Thyroid gland (tissue), 4 donors: ENCODE measurements around the gene CCDC148. TPM values are rescaled to one million over a fixed set of nuclear protein-coding genes. Genes with fewer than 3 reads are reported as not detected.

ENCODE experiments used
- DNase-seq, 2 donors: peaks; one replicate each; pipeline ENCODE4 v3.0.0-alpha.2; 2019
- H3K27ac ChIP-seq, 3 donors: fragments of 200-600 bp; sonication (generic); 1 replicate in 2 of 3; 2 replicates in 1 of 3; pipeline ENCODE4 v1.5.1; 2016 to 2019; ENCODE audit warnings: mild to moderate bottlenecking in 1 of 3, moderate library complexity in 1 of 3
- H3K27me3 ChIP-seq: fragments of 200-600 bp; sonication (generic); one replicate; pipeline ENCODE4 v1.5.1; 2019
- H3K36me3 ChIP-seq, 2 donors: fragments of 200-600 bp; sonication (generic); one replicate each; pipeline ENCODE4 v1.5.1; 2016 to 2019
- H3K4me1 ChIP-seq, 2 donors: fragments of 200-600 bp; sonication (generic); one replicate each; pipeline ENCODE4 v1.5.1; 2017 to 2019
- H3K4me3 ChIP-seq, 3 donors: fragments of 200-600 bp; sonication (generic); replicated peaks in 1 of 3; 1 replicate in 2 of 3; 2 replicates in 1 of 3; pipeline ENCODE4 v1.5.1; 2016; ENCODE audit warnings: mild to moderate bottlenecking in 1 of 3
- H3K9me3 ChIP-seq: fragments of 200-600 bp; sonication (generic); one replicate; pipeline ENCODE4 v1.5.1; 2017
- POLR2A ChIP-seq, 2 donors: fragments of 450-650 bp; IDR thresholded peaks; one replicate each; pipeline ENCODE4 v1.6.1; 2017; ENCODE audit warnings: antibody characterized with exemption in 2 of 2, mild to moderate bottlenecking in 2 of 2, moderate library complexity in 1 of 2
- WGBS, 2 donors: methylation state at CpG; one replicate each; pipeline ENCODE4 v1.1.5; 2017; 5-methylcytosine and 5-hydroxymethylcytosine counted together
- intact Hi-C: fragments of 100-400 bp; cut with DNase I; formaldehyde crosslinking; loops from one replicate; pipeline ENCODE4 v1.15.1; 2023
- total RNA-seq, 4 donors: library from RNA; depleted of rRNA; stranded (reverse); fragments of >200 nt; gene quantifications; one replicate each; pipeline ENCODE4 v1.2.3, GENCODE V29; 2016
- TF ChIP-seq, protein P1 (sequence below), 6 experiments: fragments of 200-600 bp in 3 of 6; fragments of 450-650 bp in 3 of 6; sonication (generic) in 3 of 6; IDR thresholded peaks; one replicate each; pipeline ENCODE4 v1.5.1; 2016 to 2019; ENCODE audit warnings: antibody characterized with exemption in 6 of 6, mild to moderate bottlenecking in 2 of 6, inconsistent platforms in 1 of 6, moderate library complexity in 1 of 6

CCDC148 gene
- total RNA-seq, 4 donors from 2014 or later, result 4.6 to 10.7 (median 7.4) TPM

- H3K9me3 ChIP-seq, result no peaks in the 10 kb centered on the region
Measured at GRCh38 chr2:158129037-158129436, 327.5 kb downstream of the CCDC148 start.

GRCh38 chr2:158128168-158128973 lies 328.2 kb downstream of the CCDC148 start:
- no peaks in the 10 kb centered on the region for H3K9me3 ChIP-seq
- H3K4me3 ChIP-seq, result no peak overlapping the region
- intact Hi-C loops, result no loop called here
- H3K36me3 ChIP-seq, result no peaks in the 10 kb centered on the region
- 90 to 92% methylated on average over 2 of the region's 2 CpGs for WGBS, 2 donors
- no peak for TF ChIP-seq POLR2A (IDR thresholded peaks at IDR 0.05)
- TF ChIP-seq, protein P1, sequence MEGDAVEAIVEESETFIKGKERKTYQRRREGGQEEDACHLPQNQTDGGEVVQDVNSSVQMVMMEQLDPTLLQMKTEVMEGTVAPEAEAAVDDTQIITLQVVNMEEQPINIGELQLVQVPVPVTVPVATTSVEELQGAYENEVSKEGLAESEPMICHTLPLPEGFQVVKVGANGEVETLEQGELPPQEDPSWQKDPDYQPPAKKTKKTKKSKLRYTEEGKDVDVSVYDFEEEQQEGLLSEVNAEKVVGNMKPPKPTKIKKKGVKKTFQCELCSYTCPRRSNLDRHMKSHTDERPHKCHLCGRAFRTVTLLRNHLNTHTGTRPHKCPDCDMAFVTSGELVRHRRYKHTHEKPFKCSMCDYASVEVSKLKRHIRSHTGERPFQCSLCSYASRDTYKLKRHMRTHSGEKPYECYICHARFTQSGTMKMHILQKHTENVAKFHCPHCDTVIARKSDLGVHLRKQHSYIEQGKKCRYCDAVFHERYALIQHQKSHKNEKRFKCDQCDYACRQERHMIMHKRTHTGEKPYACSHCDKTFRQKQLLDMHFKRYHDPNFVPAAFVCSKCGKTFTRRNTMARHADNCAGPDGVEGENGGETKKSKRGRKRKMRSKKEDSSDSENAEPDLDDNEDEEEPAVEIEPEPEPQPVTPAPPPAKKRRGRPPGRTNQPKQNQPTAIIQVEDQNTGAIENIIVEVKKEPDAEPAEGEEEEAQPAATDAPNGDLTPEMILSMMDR (IDR thresholded peaks at IDR 0.05), result no peak
- no peak for DNase-seq
- no peaks in the 10 kb centered on the region for H3K27me3 ChIP-seq
- no peak overlapping the region for H3K27ac ChIP-seq
- peaks cover 7% of the 10 kb centered on the region in 2 donors for H3K4me1 ChIP-seq

More at GRCh38 chr2:158129037-158129436, 327.5 kb downstream of the CCDC148 start:
- Histone ChIP-seq H3K27me3 (no peaks in the 10 kb centered on the region), H3K27ac (no peak overlapping the region), H3K36me3 (no peaks in the 10 kb centered on the region), H3K4me3 (no peak overlapping the region), H3K4me1 (peaks cover 7% of the 10 kb centered on the region in 2 donors)
- TF ChIP-seq, protein P1 (IDR thresholded peaks at IDR 0.05), result no peak
- no peak for TF ChIP-seq POLR2A (IDR thresholded peaks at IDR 0.05)
- intact Hi-C loops, result no loop called here
- WGBS, 2 donors, result 69 to 72% methylated on average over 5 of the region's 5 CpGs
- DNase-seq, result no peak

DNA sequence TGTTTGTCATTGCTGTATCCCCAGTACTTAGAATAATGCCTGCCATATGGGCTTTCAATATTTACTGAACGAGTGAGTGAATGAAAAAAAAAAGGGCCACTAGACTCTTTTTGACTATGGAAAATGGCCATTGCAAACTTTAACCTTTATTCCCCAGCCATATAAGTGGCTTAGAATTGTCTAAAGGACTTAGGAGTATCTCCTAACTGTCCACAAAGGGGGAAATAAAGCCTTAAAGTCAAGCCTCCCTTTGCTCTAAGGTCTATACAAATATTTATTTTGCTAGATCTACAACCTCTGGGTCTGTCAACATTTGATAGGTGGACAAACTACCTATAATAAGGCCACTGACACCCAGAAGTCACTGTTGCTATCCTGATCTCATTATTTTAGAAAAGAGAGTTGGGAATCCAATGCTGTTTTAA lies 329.2 kb downstream of the CCDC148 start:
- intact Hi-C loops, result no loop called here
- TF ChIP-seq, protein P1 (IDR thresholded peaks at IDR 0.05), result no peak
- no peak for TF ChIP-seq POLR2A (IDR thresholded peaks at IDR 0.05)
- Histone ChIP-seq H3K4me1 (peaks cover 7% of the 10 kb centered on the region in 2 donors), H3K4me3 (no peak overlapping the region), H3K36me3 (no peaks in the 10 kb centered on the region), H3K27me3 (no peaks in the 10 kb centered on the region), H3K9me3 (no peaks in the 10 kb centered on the region), H3K27ac (no peak overlapping the region)
- no peak for DNase-seq
- 65 to 77% methylated on average over 1 of the region's 1 CpG for WGBS, 2 donors

GRCh38 chr2:158125756-158126498 lies 330.6 kb downstream of the CCDC148 start:
- Histone ChIP-seq H3K4me3 (no peak overlapping the region), H3K27ac (no peak overlapping the region), H3K4me1 (peaks cover 0 to 3% of the 10 kb centered on the region in 2 donors), H3K27me3 (no peaks in the 10 kb centered on the region), H3K36me3 (no peaks in the 10 kb centered on the region), H3K9me3 (no peaks in the 10 kb centered on the region)
- no peak for TF ChIP-seq POLR2A (IDR thresholded peaks at IDR 0.05)
- TF ChIP-seq, protein P1 (IDR thresholded peaks at IDR 0.05), result no peak
- intact Hi-C loops, result no loop called here
- WGBS, 2 donors, result 86 to 91% methylated on average over 5 of the region's 5 CpGs
- no peak for DNase-seq

DNA sequence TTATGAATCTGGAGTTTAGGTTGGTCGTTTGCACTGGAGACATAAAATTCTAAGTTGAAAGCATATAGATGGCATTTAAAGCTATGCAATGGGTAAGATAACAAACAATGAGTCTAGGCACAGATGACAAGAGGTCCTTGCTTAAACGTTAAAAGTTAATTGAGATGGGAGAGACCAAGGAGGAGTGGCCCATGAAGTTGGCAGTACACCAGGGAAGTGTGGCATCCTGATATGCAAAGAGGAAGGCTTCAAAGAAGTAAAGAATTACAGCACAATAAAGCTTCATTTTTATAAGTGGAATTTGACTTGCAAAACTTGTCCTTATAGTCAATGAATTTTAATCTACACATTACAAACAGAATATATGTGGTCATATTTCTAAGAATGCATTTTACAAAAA lies 331.7 kb downstream of the CCDC148 start:
- 68 to 73% methylated on average over 2 of the region's 2 CpGs for WGBS, 2 donors
- intact Hi-C loops, result no loop called here
- H3K4me1 ChIP-seq, result no peaks in the 10 kb centered on the region
- TF ChIP-seq, protein P1 (IDR thresholded peaks at IDR 0.05), result no peak
- TF ChIP-seq POLR2A (IDR thresholded peaks at IDR 0.05), result no peak
- no peak overlapping the region for H3K27ac ChIP-seq
- H3K36me3 ChIP-seq, result no peaks in the 10 kb centered on the region
- no peaks in the 10 kb centered on the region for H3K27me3 ChIP-seq
- H3K9me3 ChIP-seq, result no peaks in the 10 kb centered on the region
- no peak overlapping the region for H3K4me3 ChIP-seq
- no peak for DNase-seq
